ENCODE measurements around the gene KIR3DL2. TPM values are rescaled to one million over a fixed set of nuclear protein-coding genes. Genes with fewer than 3 reads are reported as not detected.
A peak's percentile ranks its signal among the peaks of the same experiment; 100 is the strongest.
"Not testable (repeated sequence)": the region's sequence is repeated elsewhere in the genome, so short reads cannot be mapped to it uniquely, and the experiment has no call there.

Gene KIR3DL2
- total RNA-seq, 1 donor from 2014 or later = not detected

- DNase-seq (ENCODE audit: low read depth in 2 of 2) = no peak
Observed at GRCh38 chr19:54871696-54872095, 21.5 kb downstream of the KIR3DL2 start.

GRCh38 chr19:54873990-54874389 is 23.7 kb downstream of the KIR3DL2 start, which contains the start of gene FCAR:
FCAR (plus strand) TSS chr19:54874235; CDS start chr19:54874290, 55 bp downstream.
- no peak for DNase-seq (ENCODE audit: low read depth in 2 of 2)

DNA sequence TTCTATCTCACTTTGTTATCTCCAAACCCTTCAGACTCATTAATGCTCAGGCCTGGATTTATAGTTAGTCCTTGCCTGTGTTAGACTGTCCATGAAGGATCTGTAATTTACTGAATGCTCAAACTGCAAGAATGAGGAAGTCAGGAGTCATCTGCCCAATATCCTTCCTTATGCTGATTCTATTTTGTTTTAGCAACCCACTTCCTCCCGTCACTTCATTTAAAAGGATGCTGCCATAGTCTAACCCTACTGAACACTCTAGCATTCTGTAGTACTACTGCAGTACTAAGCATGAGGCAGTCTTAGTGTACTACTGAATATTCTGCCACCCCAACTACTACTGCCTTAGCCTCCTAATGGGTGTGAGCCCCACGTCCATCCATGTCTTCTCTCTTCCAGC is 25.3 kb downstream of the KIR3DL2 start:
- no peak for DNase-seq (ENCODE audit: low read depth in 2 of 2)

GRCh38 chr19:54877471-54877870 is 27.2 kb downstream of the KIR3DL2 start:
- no peak for DNase-seq (ENCODE audit: low read depth in 2 of 2)

- no peak for DNase-seq (ENCODE audit: low read depth in 2 of 2)
Observed at GRCh38 chr19:54881884-54882283, 31.6 kb downstream of the KIR3DL2 start.

DNA sequence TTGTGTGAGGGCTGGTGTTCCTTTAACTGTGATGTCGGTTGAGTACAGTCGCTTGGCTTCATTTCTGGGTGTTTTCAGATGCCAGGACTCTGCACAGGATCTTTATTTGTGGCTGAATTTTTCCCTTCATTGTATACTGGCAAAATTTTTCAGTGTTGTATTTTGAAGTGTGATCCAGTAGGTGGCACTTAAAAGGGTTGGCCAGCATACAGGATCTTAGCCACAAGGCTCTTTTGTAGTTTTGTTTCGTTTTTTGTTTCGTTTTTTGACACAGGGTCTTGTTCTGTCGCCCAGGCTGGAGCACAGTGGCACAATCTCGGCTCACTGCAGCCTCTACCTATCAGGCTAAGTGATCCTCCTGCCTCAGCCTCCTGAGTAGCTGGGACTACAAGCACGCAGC is 32.5 kb downstream of the KIR3DL2 start:
- no peak for DNase-seq (ENCODE audit: low read depth in 2 of 2)

GRCh38 chr19:54883228-54883627 is 33.0 kb downstream of the KIR3DL2 start:
- no peak for DNase-seq (ENCODE audit: low read depth in 2 of 2)

GRCh38 chr19:54888239-54888638 is 38.0 kb downstream of the KIR3DL2 start:
- DNase-seq (ENCODE audit: low read depth in 2 of 2) = no peak

DNA sequence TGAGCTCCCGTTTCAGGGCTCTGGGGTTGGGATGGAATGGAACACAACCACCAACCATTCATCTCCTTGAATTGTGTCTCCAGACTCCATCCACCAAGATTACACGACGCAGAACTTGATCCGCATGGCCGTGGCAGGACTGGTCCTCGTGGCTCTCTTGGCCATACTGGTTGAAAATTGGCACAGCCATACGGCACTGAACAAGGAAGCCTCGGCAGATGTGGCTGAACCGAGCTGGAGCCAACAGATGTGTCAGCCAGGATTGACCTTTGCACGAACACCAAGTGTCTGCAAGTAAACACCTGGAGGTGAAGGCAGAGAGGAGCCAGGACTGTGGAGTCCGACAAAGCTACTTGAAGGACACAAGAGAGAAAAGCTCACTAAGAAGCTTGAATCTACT is 39.3 kb downstream of the KIR3DL2 start:
- no peak for DNase-seq (ENCODE audit: low read depth in 2 of 2)

GRCh38 chr19:54893406-54893805 is 43.2 kb downstream of the KIR3DL2 start:
- DNase-seq (ENCODE audit: low read depth in 2 of 2) = no peak

- not testable (repeated sequence) for DNase-seq (ENCODE audit: low read depth in 2 of 2)
Observed at GRCh38 chr19:54894106-54894505, 43.9 kb downstream of the KIR3DL2 start.

- DNase-seq (ENCODE audit: low read depth in 2 of 2) = no peak
Observed at GRCh38 chr19:54896036-54896435, 45.8 kb downstream of the KIR3DL2 start.

- not testable (repeated sequence) for DNase-seq (ENCODE audit: low read depth in 2 of 2)
Observed at GRCh38 chr19:54898685-54899084, 48.4 kb downstream of the KIR3DL2 start.

DNA sequence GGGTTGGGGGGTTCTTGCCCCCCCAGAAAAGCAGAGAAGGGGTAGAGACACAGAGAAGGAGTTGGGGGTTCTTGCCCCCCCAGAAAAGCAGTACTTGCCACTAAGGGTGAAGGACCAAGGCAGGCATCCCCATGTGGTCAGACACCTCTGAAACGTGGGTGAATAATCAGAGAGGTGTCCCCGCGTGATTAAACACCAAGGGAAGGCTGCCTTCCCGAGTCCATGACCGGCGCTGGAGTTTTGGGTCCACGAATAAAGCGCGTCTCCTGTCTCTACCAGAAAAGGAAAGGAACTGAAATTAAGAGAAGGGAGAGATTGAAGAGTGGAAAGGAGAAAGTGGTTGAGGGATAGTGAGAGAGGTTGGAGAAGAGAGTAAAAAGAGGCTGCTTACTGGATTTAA is 49.4 kb downstream of the KIR3DL2 start:
- not testable (repeated sequence) for DNase-seq (ENCODE audit: low read depth in 2 of 2)

DNA sequence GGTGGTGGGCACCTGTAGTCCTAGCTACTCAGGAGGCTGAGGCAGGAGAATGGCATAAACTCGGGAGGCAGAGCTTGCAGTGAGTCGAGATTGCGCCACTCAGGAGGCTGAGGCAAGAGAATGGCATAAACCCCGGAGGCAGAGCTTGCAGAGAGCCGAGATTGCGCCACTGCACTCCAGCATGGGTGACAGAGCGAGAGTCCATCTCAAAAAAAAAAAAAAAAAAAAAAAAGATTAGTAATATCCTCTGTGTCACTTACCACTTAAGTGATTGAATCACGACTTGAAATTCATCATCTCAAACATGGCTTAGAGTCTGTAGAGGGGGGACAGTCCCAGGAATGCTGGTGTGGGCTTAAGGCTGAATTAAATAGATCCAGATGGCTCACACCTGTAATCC is 50.9 kb downstream of the KIR3DL2 start:
- DNase-seq (ENCODE audit: low read depth in 2 of 2) = not testable (repeated sequence)

GRCh38 chr19:54902061-54902460 is 51.8 kb downstream of the KIR3DL2 start:
- no peak for DNase-seq (ENCODE audit: low read depth in 2 of 2)

GRCh38 chr19:54903303-54903702 is 53.1 kb downstream of the KIR3DL2 start:
- DNase-seq (ENCODE audit: low read depth in 2 of 2) = no peak

GRCh38 chr19:54904261-54904660 is 54.0 kb downstream of the KIR3DL2 start:
- not testable (repeated sequence) for DNase-seq (ENCODE audit: low read depth in 2 of 2)

- peak in 1 of 2 donors; percentile 7 for DNase-seq (ENCODE audit: low read depth in 2 of 2)
Observed at GRCh38 chr19:54905421-54905802, 55.2 kb downstream of the KIR3DL2 start.

DNA sequence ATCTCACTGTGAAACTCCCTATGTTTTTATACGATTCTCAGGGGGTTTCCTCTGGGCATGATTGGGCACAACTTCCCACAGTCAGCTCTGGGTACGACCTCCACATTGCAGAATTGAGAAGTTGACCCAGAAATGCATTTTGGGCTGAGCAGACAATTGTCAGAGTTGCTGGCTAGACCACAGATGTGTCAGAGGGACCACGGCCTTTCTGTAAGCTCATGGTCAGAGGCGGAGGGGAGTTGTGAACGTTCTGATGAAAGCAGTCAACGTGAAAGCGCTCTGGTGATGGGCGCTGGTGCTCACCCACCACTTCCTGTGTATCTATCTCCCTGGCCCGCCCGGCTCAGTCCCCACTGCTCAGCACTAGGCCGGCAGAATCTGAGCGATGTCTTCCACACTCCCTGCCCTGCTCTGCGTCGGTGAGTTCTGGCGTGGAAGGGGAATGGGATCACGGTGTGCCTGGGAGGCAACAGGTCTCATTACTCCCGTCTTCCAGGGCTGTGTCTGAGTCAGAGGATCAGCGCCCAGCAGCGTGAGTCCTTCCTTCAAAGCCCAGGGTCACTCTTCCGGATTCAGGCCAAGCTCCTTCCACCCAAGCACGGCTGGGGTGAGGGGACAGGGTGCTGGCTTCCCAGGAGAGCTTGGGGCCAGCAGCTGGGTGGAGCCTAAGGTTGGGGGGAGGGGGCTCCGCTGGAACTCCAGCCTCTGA is 55.7 kb downstream of the KIR3DL2 start, which contains the start of gene NCR1:
Gene NCR1, plus strand, starts transcription at position 346 of the 709 bp plus-strand sequence. Its CDS starts 40 bp downstream, at position 386.
- no peak for DNase-seq (ENCODE audit: low read depth in 2 of 2)

DNA sequence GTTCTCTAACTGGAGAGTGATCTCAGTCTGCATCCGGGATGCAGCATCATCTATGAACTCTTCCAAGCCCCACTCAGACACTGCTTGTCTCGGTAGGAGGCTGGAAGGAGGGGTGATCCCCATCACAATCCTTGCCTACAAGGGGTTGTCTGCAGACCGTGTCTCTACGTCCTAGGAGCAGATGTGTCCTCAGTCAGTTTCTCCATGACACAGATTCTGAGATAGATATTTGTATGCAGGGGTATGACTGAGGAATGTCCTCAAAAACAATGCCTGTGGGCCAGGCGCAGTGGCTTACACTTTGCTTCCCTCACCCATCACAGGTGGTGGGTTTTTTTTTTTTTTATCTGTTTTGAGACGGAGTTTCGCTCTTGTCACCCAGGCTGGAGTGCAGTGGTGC is 56.6 kb downstream of the KIR3DL2 start:
- no peak for DNase-seq (ENCODE audit: low read depth in 2 of 2)

DNA sequence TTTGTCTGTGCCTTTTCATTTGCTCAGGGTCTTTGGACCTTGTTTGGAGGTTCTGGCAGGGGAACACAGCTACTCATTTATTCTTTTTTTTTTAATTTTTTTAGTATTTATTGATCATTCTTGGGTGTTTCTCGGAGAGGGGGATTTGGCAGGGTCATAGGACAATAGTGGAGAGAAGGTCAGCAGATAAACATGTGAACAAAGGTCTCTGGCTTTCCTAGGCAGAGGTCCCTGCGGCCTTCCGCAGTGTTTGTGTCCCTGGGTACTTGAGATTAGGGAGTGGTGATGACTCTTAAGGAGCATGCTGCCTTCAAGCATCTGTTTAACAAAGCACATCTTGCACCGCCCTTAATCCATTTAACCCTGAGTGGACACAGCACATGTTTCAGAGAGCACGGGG is 57.7 kb downstream of the KIR3DL2 start:
- not testable (repeated sequence) for DNase-seq (ENCODE audit: low read depth in 2 of 2)
